PC-3 (cell line): Measurements from ENCODE around the gene GALNT10. TPM values are rescaled to one million over a fixed set of nuclear protein-coding genes. Genes with fewer than 3 reads are reported as not detected.

Source experiments
- ATAC-seq: fragments of 200-7000 bp; cut with Tn5 transposase; 2 replicates; pipeline ENCODE4 v1.9.1; 2020; ENCODE audit warnings: mild to moderate bottlenecking, moderate library complexity
- BruUV-seq: library from RNA; stranded (reverse); fragments of 400-500 nt; replicated peaks from 2 replicates; lab custom pipeline; 2021; lab: Mats Ljungman, UMichigan
- CTCF ChIA-PET: fragments of 300-600 bp; sonication (Branson Sonifier 250); formaldehyde crosslinking; loops from one replicate; lab custom pipeline; 2022; ENCODE audit warnings: antibody characterized with exemption; lab: Charles Lee
- POLR2A ChIA-PET: fragments of 300-600 bp; sonication (Branson Sonifier 250); formaldehyde crosslinking; loops from one replicate; lab custom pipeline; 2022; ENCODE audit warnings: antibody characterized with exemption; ENCODE audit not compliant: unreplicated experiment; lab: Charles Lee
- DNase-seq: peaks from one replicate; pipeline ENCODE4 v3.0.0-alpha.2; 2015
- H2AFZ ChIP-seq: fragments of 300-600 bp; sonication (generic); 2 replicates; pipeline ENCODE4 v1.6.0; 2016; ENCODE audit warnings: antibody characterized with exemption, low read length
- H3F3A ChIP-seq: fragments of 300-600 bp; sonication (generic); one replicate; pipeline ENCODE4 v1.6.0; 2017; ENCODE audit warnings: antibody characterized with exemption, low read length, control low read depth, mild to moderate bottlenecking; ENCODE audit not compliant: unreplicated experiment
- H3K27ac ChIP-seq: fragments of 300-600 bp; sonication (generic); 2 replicates; pipeline ENCODE4 v1.5.1; 2016; ENCODE audit warnings: mild to moderate bottlenecking, low read length
- H3K27me3 ChIP-seq: fragments of 300-600 bp; sonication (generic); 2 replicates; pipeline ENCODE4 v1.6.1; 2016; ENCODE audit warnings: low read length, mixed read lengths
- H3K36me3 ChIP-seq: fragments of 300-600 bp; sonication (generic); 2 replicates; pipeline ENCODE4 v1.6.1; 2016; ENCODE audit warnings: low read depth, mixed run types, low read length, mixed read lengths
- H3K4me1 ChIP-seq: fragments of 300-600 bp; sonication (generic); 2 replicates; pipeline ENCODE4 v1.5.1; 2016; ENCODE audit warnings: low read length; ENCODE audit not compliant: insufficient read depth
- H3K4me2 ChIP-seq: fragments of 300-600 bp; sonication (generic); 2 replicates; pipeline ENCODE4 v1.6.0; 2016; ENCODE audit warnings: low read length
- H3K4me3 ChIP-seq: fragments of 300-600 bp; sonication (generic); 2 replicates; pipeline ENCODE4 v1.5.1; 2016; ENCODE audit warnings: mild to moderate bottlenecking, low read length, mixed read lengths
- H3K79me2 ChIP-seq: fragments of 300-600 bp; sonication (generic); 2 replicates; pipeline ENCODE4 v1.6.1; 2017; ENCODE audit warnings: low read length, mixed read lengths
- H3K9ac ChIP-seq: fragments of 300-600 bp; sonication (generic); 2 replicates; pipeline ENCODE4 v1.6.0; 2016; ENCODE audit warnings: mild to moderate bottlenecking, low read length
- H3K9me2 ChIP-seq: fragments of 300-600 bp; sonication (generic); replicated peaks from 2 replicates; pipeline ENCODE4 v1.6.1; 2016; ENCODE audit warnings: mixed run types, low read length, mixed read lengths
- H3K9me3 ChIP-seq: fragments of 300-600 bp; sonication (generic); 2 replicates; pipeline ENCODE4 v1.6.1; 2016; ENCODE audit warnings: low read length, mixed read lengths
- H4K20me1 ChIP-seq: fragments of 300-600 bp; sonication (generic); 2 replicates; pipeline ENCODE4 v1.6.1; 2016; ENCODE audit warnings: low read length, mixed read lengths
- CTCF ChIP-seq: fragments of 300-600 bp; sonication (generic); conservative IDR thresholded peaks from 2 replicates; pipeline ENCODE4 v1.5.1; 2017; ENCODE audit warnings: antibody characterized with exemption, low read depth, mild to moderate bottlenecking, low read length
- EZH2 ChIP-seq: fragments of 300-600 bp; sonication (generic); IDR thresholded peaks from one replicate; pipeline ENCODE4 v1.6.1; 2017; ENCODE audit warnings: antibody characterized with exemption, mild to moderate bottlenecking, low read length; ENCODE audit not compliant: unreplicated experiment
- EZH2phosphoT487 ChIP-seq: fragments of 300-600 bp; sonication (generic); IDR thresholded peaks from 2 replicates; pipeline ENCODE4 v1.6.1; 2018; ENCODE audit warnings: mild to moderate bottlenecking, antibody characterized with exemption, low read length, borderline replicate concordance
- intact Hi-C: fragments of 100-400 bp; cut with micrococcal nuclease; formaldehyde crosslinking; loops from 2 replicates; pipeline ENCODE4 v1.9.0; 2023
- total RNA-seq: library from RNA; depleted of rRNA; stranded (reverse); fragments of >200 nt; gene quantifications from 2 replicates; pipeline ENCODE4 v1.2.3, GENCODE V29; 2014

The GALNT10 gene
- total RNA-seq, 1 experiment from 2014 or later, result 46.2 TPM

DNA sequence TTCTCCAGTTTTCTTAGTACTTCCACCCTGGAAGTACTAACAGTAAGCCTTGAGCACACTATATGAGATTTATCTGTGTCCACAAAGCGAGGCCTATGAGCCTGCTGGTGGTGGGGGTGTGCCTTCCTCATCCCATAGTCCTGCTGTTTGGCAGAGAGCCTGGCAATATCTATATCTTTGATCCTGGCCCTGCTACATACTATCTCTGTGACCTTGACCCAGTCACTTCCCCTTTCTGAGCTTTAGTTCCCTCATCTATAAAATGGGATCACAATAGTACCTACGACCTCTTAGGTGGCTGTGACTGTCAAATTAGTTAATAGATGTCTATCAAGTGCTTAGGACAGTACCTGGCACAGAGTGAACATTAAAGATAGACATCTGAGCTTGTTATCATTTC, 140.7 kb downstream of the GALNT10 start:
- no peaks in the 10 kb centered on the region for H3K79me2 ChIP-seq
- no peak overlapping the region for H2AFZ ChIP-seq
- H3F3A ChIP-seq, result no peaks in the 10 kb centered on the region
- POLR2A ChIA-PET, result no interaction called here
- no peaks in the 10 kb centered on the region for H4K20me1 ChIP-seq
- no peak overlapping the region for H3K27ac ChIP-seq
- no peak overlapping the region for H3K4me3 ChIP-seq
- H3K9me2 ChIP-seq, result no peaks in the 10 kb centered on the region
- TF ChIP-seq EZH2phosphoT487, result no peak
- H3K4me2 ChIP-seq, result no peak overlapping the region
- H3K36me3 ChIP-seq, result peaks cover 3% of the 10 kb centered on the region
- H3K4me1 ChIP-seq, result no peaks in the 10 kb centered on the region
- intact Hi-C loops, result loop anchor here (10.0 kb wide), 1 partner anchor 74 kb away; no protein-coding TSS in a partner anchor
- H3K27me3 ChIP-seq, result no peaks in the 10 kb centered on the region
- H3K9ac ChIP-seq, result no peak overlapping the region
- H3K9me3 ChIP-seq, result no peaks in the 10 kb centered on the region
- ATAC-seq (no peak), DNase-seq (no peak)
- no TSS peak for BruUV-seq
- CTCF ChIA-PET, result no interaction called here

DNA sequence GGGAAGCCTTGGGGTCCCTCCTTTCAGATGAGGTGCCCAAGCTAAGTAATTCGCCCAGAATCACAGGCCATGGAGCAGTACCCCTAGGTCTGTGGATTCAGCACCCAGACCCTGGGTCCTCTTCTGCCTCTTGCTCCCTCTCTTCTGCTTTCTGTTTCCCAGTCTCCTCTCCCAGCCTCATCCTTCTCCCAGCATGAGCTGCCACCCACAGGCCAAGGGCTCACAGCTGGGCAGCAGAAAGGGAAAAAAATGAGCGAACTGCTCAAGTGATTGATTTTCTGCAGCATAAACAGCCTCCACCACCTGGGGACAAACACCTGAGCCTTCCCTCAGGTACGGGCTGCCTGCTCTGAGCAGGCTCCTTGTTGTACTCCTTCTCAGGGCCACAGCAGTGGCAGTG, 141.4 kb downstream of the GALNT10 start:
- peak; percentile 29; the same call in 1 of the 2 replicates for ATAC-seq
- H3K27ac ChIP-seq, result no peak overlapping the region
- no TSS peak for BruUV-seq
- no peak overlapping the region for H3K9ac ChIP-seq
- intact Hi-C loops, result loop anchor here (10.0 kb wide), 1 partner anchor 73 kb away; no protein-coding TSS in a partner anchor
- peaks cover 3% of the 10 kb centered on the region for H3K36me3 ChIP-seq
- H3F3A ChIP-seq, result no peaks in the 10 kb centered on the region
- ChIA-PET POLR2A (no interaction called here), CTCF (no interaction called here)
- no peak overlapping the region for H3K4me3 ChIP-seq
- H3K27me3 ChIP-seq, result no peaks in the 10 kb centered on the region
- no peak overlapping the region for H2AFZ ChIP-seq
- H3K4me2 ChIP-seq, result no peak overlapping the region
- no peak for DNase-seq
- no peaks in the 10 kb centered on the region for H3K9me3 ChIP-seq
- H3K79me2 ChIP-seq, result no peaks in the 10 kb centered on the region
- H4K20me1 ChIP-seq, result no peaks in the 10 kb centered on the region
- no peaks in the 10 kb centered on the region for H3K4me1 ChIP-seq
- H3K9me2 ChIP-seq, result no peaks in the 10 kb centered on the region
- no peak for TF ChIP-seq CTCF
- no peak for TF ChIP-seq EZH2phosphoT487
- no peak for TF ChIP-seq EZH2

GRCh38 chr5:154332451-154332850, 141.9 kb downstream of the GALNT10 start:
- H3K4me2 ChIP-seq, result no peak overlapping the region
- H3K9ac ChIP-seq, result no peak overlapping the region
- H3K4me3 ChIP-seq, result no peak overlapping the region
- no peaks in the 10 kb centered on the region for H4K20me1 ChIP-seq
- peaks cover 3% of the 10 kb centered on the region for H3K36me3 ChIP-seq
- no peaks in the 10 kb centered on the region for H3K4me1 ChIP-seq
- ChIA-PET POLR2A (no interaction called here), CTCF (no interaction called here)
- TF ChIP-seq EZH2phosphoT487, result no peak
- no peak for ATAC-seq
- H3K9me2 ChIP-seq, result no peaks in the 10 kb centered on the region
- H2AFZ ChIP-seq, result no peak overlapping the region
- H3K9me3 ChIP-seq, result no peaks in the 10 kb centered on the region
- H3K79me2 ChIP-seq, result no peaks in the 10 kb centered on the region
- H3F3A ChIP-seq, result no peaks in the 10 kb centered on the region
- H3K27me3 ChIP-seq, result no peaks in the 10 kb centered on the region
- no peak overlapping the region for H3K27ac ChIP-seq
- no peak for DNase-seq
- intact Hi-C loops, result loop anchor here (10.0 kb wide), 1 partner anchor 72 kb away; no protein-coding TSS in a partner anchor
- no TSS peak for BruUV-seq

DNA sequence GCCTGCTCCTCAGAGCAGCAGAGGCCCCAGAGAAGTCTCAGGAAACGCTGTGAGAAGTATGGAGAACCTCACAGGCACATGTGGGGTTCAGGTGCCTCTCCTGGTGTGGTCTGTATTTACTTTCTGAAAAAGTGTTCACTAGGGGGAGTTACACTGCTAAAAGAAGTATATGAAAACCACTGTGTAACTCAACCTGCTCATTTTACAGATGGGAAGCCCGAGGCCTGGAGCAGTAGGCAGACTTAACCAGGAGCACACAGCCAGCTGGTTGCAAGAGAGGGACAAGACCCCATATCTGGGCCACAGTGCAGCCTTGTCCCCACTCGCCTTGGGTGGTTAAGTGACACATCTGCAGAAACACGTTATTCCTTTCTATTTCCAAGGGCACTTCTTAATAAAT, 142.5 kb downstream of the GALNT10 start:
- Histone ChIP-seq H3K4me3 (no peak overlapping the region), H3K79me2 (no peaks in the 10 kb centered on the region), H3K9ac (no peak overlapping the region), H3K27ac (no peak overlapping the region), H2AFZ (no peak overlapping the region), H3K4me1 (no peaks in the 10 kb centered on the region), H4K20me1 (no peaks in the 10 kb centered on the region), H3K9me3 (no peaks in the 10 kb centered on the region), H3K4me2 (no peak overlapping the region), H3K36me3 (peaks cover 3% of the 10 kb centered on the region), H3K27me3 (no peaks in the 10 kb centered on the region), H3F3A (no peaks in the 10 kb centered on the region), H3K9me2 (no peaks in the 10 kb centered on the region)
- intact Hi-C loops, result loop anchor here (10.0 kb wide), 1 partner anchor 72 kb away; no protein-coding TSS in a partner anchor
- no peak for TF ChIP-seq EZH2
- TF ChIP-seq EZH2phosphoT487, result no peak
- no peak for TF ChIP-seq CTCF
- ChIA-PET CTCF (no interaction called here), POLR2A (no interaction called here)
- BruUV-seq, result no TSS peak
- ATAC-seq (no peak), DNase-seq (no peak)
